Omental fat pad (tissue), 4 donors: ENCODE results near the gene TAS2R5. TPM values are rescaled to one million over a fixed set of nuclear protein-coding genes. Genes with fewer than 3 reads are reported as not detected.

ENCODE experiments used
- ATAC-seq: fragments of 150-250 bp; one replicate; pipeline ENCODE4 v1.9.1; 2016; ENCODE audit warnings: mild to moderate bottlenecking, moderate library complexity; ENCODE audit not compliant: low FRiP score
- DNase-seq: peaks from one replicate; pipeline ENCODE4 v3.0.0-alpha.2; 2019; ENCODE audit warnings: low spot score
- total RNA-seq, 4 donors: library from RNA; depleted of rRNA; stranded (reverse); fragments of >200 nt; gene quantifications; one replicate each; pipeline ENCODE4 v1.1.0, GENCODE V29; 2016
- TF ChIP-seq, protein P1 (sequence below), 3 donors: fragments of 450-650 bp; IDR thresholded peaks; one replicate each; pipeline ENCODE4 v1.5.1; 2016 to 2017; ENCODE audit warnings: antibody characterized with exemption in 3 of 3, mild to moderate bottlenecking in 3 of 3, moderate library complexity in 2 of 3

The TAS2R5 gene
- total RNA-seq, 4 donors from 2014 or later, result 2.0 to 4.9 (median 3.4) TPM

DNA sequence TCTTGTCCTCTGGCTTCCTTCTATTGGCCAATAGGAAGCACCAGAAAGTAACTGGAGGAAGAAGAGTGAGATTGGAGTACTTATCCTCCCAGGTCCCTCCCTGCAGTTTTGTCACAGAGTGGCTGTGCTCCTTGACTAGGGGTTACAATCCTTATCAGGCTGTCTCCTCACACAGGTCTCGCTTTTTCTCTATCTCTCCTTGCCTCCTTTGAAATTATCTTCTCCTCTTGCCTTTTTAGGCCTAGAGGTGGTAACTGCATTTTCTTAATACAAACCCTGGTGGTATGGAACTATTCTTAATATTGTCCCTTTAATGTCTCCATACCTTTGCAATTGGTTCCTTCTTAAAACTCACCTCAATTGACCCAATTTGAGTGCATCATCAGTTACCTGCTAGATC is 48.6 kb downstream of the TAS2R5 start:
- TF ChIP-seq, protein P1, sequence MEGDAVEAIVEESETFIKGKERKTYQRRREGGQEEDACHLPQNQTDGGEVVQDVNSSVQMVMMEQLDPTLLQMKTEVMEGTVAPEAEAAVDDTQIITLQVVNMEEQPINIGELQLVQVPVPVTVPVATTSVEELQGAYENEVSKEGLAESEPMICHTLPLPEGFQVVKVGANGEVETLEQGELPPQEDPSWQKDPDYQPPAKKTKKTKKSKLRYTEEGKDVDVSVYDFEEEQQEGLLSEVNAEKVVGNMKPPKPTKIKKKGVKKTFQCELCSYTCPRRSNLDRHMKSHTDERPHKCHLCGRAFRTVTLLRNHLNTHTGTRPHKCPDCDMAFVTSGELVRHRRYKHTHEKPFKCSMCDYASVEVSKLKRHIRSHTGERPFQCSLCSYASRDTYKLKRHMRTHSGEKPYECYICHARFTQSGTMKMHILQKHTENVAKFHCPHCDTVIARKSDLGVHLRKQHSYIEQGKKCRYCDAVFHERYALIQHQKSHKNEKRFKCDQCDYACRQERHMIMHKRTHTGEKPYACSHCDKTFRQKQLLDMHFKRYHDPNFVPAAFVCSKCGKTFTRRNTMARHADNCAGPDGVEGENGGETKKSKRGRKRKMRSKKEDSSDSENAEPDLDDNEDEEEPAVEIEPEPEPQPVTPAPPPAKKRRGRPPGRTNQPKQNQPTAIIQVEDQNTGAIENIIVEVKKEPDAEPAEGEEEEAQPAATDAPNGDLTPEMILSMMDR (IDR thresholded peaks at IDR 0.05), result no peak
- DNase-seq, result no peak

DNA sequence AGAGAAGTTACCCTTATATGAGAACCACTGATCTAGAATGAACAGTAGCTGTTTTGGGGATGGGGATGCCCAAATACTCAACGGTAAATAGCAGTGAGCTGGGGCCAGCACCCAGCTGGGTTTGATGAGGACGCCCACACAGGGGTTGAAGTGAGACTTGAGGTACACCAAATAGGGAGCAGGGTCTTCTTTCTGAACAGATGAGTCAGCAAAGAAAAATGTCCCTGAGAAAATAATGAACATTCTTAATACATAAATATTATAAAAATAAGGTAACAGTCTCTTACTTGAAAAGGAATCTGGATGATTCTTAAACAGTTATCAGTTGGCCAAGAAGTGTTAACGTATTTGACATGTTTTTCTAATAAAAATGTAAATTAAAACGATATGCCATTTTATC is 49.2 kb downstream of the TAS2R5 start:
- ATAC-seq (no peak), DNase-seq (no peak)
- TF ChIP-seq, protein P1 (IDR thresholded peaks at IDR 0.05), result no peak

More for the DNA sequence above, 48.6 kb downstream of the TAS2R5 start:
- no peak for ATAC-seq

DNA sequence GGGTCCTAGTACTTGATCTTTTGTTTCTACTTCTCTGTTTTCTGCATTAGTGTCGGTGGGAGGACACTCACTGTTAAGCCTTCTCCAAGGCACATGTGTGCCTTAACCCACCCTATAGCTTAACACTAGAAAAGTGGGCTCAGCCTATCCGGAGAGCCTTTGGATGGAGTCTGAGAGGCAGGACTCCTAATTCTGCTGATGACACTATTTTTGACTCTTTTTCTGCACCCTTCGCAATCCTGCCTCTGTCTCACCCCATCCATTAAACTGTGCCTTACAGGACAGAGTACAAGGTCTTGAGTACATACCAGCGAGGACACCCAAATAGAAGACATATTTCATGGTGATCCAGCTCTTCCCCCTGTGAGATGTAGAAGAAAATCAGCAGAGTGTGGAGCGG is 50.7 kb downstream of the TAS2R5 start:
- ATAC-seq (no peak), DNase-seq (no peak)
- TF ChIP-seq, protein P1 (IDR thresholded peaks at IDR 0.05), result no peak

Other genes with a start within 250 kb of the TAS2R5 start
- 10 to 100 TPM; 17.3 to 22.5 (median 19.7) TPM for gene AGK, start 238.8 kb upstream of the TAS2R5 start, total RNA-seq
- gene DENND11, start 88.1 kb upstream of the TAS2R5 start, total RNA-seq, result 10 to 100 TPM; 12.4 to 28.4 (median 19.6) TPM
- gene WEE2, start 81.9 kb upstream of the TAS2R5 start, total RNA-seq, result under 1 TPM in 1 of 4 donors, not detected in 3; 0.79 TPM
- gene SSBP1, start 51.9 kb upstream of the TAS2R5 start, total RNA-seq, result 100 to 1,000 TPM in 2 of 4 donors, 10 to 100 TPM in 2; 76.8 to 106 (median 92.0) TPM
- 1 to 10 TPM in 2 of 4 donors, under 1 TPM in 2; 0.63 to 5.4 (median 1.8) TPM for gene TAS2R3, start 26.1 kb upstream of the TAS2R5 start, total RNA-seq
- gene TAS2R4, start 13.5 kb upstream of the TAS2R5 start, total RNA-seq, result 1 to 10 TPM in 2 of 4 donors, under 1 TPM in 2; 0.84 to 3.6 (median 1.6) TPM
- gene PRSS37, start 51.3 kb downstream of the TAS2R5 start, total RNA-seq, result not detected
- gene OR9A4, start 126.2 kb downstream of the TAS2R5 start, total RNA-seq, result under 1 TPM in 1 of 4 donors, not detected in 3; 0.95 TPM
- 1 to 10 TPM in 1 of 4 donors, under 1 TPM in 3; 0.25 to 1.1 (median 0.53) TPM for gene CLEC5A, start 156.8 kb downstream of the TAS2R5 start, total RNA-seq
- gene TAS2R38, start 183.6 kb downstream of the TAS2R5 start, total RNA-seq, result not detected
- 10 to 100 TPM in 1 of 4 donors, 1 to 10 TPM in 1, under 1 TPM in 2; 0.93 to 27.6 (median 1.2) TPM for gene MGAM, start 205.7 kb downstream of the TAS2R5 start, total RNA-seq